Sigmoid colon (tissue), 7 donors: Measurements from ENCODE around the gene ARMC2. TPM values are rescaled to one million over a fixed set of nuclear protein-coding genes. Genes with fewer than 3 reads are reported as not detected.

Experiments used
- DNase-seq: peaks from one replicate; pipeline ENCODE4 v3.0.0-alpha.2; 2019
- H3K27ac ChIP-seq, 4 donors: fragments of 200-600 bp; sonication (generic); one replicate each; pipeline ENCODE4 v1.5.1; 2016 to 2019; ENCODE audit warnings: mild to moderate bottlenecking in 1 of 4
- H3K27me3 ChIP-seq, 3 donors: fragments of 200-600 bp; sonication (generic); one replicate each; pipeline ENCODE4 v1.5.1; 2019; ENCODE audit warnings: mild to moderate bottlenecking in 1 of 3
- H3K36me3 ChIP-seq, 4 donors: fragments of 200-600 bp; sonication (generic); one replicate each; pipeline ENCODE4 v1.5.1; 2016 to 2019
- H3K4me1 ChIP-seq, 4 donors: fragments of 200-600 bp; sonication (generic); one replicate each; pipeline ENCODE4 v1.5.1; 2017 to 2019
- H3K4me3 ChIP-seq, 4 donors: fragments of 200-600 bp; sonication (generic); one replicate each; pipeline ENCODE4 v1.5.1; 2017 to 2019; ENCODE audit warnings: mild to moderate bottlenecking in 2 of 4, moderate library complexity in 1 of 4
- H3K9me3 ChIP-seq, 4 donors: fragments of 200-600 bp in 3 of 4; sonication (generic) in 3 of 4; one replicate each; pipeline versions ENCODE4 v1.5.1 to v1.6.1; 2013 to 2019
- EP300 ChIP-seq, 4 donors: sonication (generic); formaldehyde crosslinking; IDR thresholded peaks; one replicate each; pipeline ENCODE4 v1.6.1; 2017; ENCODE audit warnings: antibody characterized with exemption in 4 of 4
- POLR2A ChIP-seq, 2 donors: fragments of 450-650 bp; IDR thresholded peaks; one replicate each; pipeline ENCODE4 v1.6.1; 2016; ENCODE audit warnings: antibody characterized with exemption in 2 of 2, mild to moderate bottlenecking in 2 of 2, moderate library complexity in 2 of 2
- POLR2AphosphoS5 ChIP-seq, 4 donors: sonication (generic); formaldehyde crosslinking; IDR thresholded peaks; one replicate each; pipeline ENCODE4 v1.6.1; 2017; ENCODE audit warnings: antibody characterized with exemption in 4 of 4
- WGBS, 2 donors: extraction: QIAGEN DNeasy Blood & Tissue Kit; methylation state at CpG; one replicate each; pipeline ENCODE4 v1.1.7; 2013; 5-methylcytosine and 5-hydroxymethylcytosine counted together
- intact Hi-C: fragments of 100-400 bp; cut with DNase I; formaldehyde crosslinking; loops from one replicate; pipeline ENCODE4 v1.15.1; 2023
- polyA plus RNA-seq, 3 donors: library from polyadenylated mRNA; stranded (reverse); fragments of 200-250 nt; gene quantifications; one replicate each; pipeline ENCODE4 v1.2.3, GENCODE V29; 2013
- total RNA-seq, 4 donors: library from RNA; depleted of rRNA; stranded (reverse); fragments of >200 nt; gene quantifications; one replicate each; pipeline ENCODE4 v1.1.0, GENCODE V29; 2016
- TF ChIP-seq, protein P1 (sequence below), 4 experiments: fragments of 450-650 bp in 3 of 4; fragments of 200-600 bp in 1 of 4; IDR thresholded peaks; one replicate each; pipeline ENCODE4 v1.5.1; 2016 to 2019; ENCODE audit warnings: antibody characterized with exemption in 4 of 4, mild to moderate bottlenecking in 3 of 4, moderate library complexity in 2 of 4
- donor health status: healthy with polysubstance abuse.
- donor health status: Bipolar disorder and iron deficiency.
- donor health status: healthy.

Gene ARMC2
- total and polyA plus RNA-seq, 7 donors = under 0.01 to 8.6 (median 2.5) TPM

DNA sequence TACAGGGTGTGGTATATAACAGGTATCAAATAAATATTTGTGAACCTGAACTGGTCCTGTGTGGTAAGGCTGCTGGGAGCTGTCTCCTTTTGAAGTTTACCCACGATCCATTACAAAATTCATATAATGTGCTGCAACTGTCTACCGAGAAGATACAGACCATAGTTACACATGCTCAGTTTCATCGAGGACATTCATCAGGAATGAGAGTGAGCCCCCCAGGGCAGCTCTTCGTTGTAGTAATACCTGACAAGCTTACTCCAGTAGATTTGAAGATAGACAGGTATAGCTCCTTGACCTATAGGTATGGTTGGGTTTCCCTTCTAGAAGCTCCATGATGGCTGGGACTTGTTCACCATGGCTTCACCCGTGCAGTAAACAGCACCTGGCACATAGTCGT lies 25.7 kb downstream of the ARMC2 start:
- intact Hi-C loops = no loop called here
- peak overlapping the region in 2 of 4 donors; percentile 59 to 65 for H3K27ac ChIP-seq

DNA sequence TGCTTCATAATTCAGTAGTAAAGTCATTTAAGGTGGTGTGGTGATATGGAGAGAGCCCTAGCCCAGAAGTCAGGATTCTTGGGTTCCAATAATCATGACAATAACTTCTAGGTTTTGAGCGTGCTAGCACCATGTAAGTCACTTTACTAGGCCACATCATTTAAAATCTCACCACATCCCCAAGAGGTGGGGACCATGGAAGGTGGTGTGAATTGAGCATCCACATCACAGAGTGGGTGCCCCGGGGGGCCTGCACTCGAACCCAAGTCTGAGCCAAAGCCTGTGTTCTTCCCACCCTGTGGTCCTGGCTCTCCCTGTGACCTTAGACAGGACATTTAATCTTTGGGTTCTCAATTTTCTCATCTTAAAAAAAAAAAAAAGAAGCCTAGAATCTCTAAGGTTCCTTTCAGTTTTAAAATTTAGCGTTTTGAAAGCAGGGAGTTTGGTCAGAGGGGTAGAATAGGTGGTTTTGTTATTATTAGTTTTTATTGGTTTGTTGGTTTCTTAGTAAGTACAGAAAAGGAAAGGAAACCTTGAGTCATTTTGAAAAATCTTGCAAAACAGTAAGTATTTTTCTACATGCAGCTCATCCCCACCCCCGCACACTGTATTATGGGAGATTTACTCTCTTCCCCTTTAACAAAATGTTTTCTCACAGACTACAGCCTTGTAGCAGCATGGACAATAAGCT lies 26.4 kb downstream of the ARMC2 start:
- H3K4me3 ChIP-seq = no peak overlapping the region
- peaks cover 0 to 6% (median 0%) of the 10 kb centered on the region in 4 donors for H3K36me3 ChIP-seq
- peak overlapping the region; percentile 30 to 65 (median 57) for H3K27ac ChIP-seq
- peaks cover 0 to 7% (median 5%) of the 10 kb centered on the region in 4 donors for H3K4me1 ChIP-seq
- 67 to 84% methylated on average over 5 of the region's 5 CpGs for WGBS, 2 donors
- TF ChIP-seq, protein P1, sequence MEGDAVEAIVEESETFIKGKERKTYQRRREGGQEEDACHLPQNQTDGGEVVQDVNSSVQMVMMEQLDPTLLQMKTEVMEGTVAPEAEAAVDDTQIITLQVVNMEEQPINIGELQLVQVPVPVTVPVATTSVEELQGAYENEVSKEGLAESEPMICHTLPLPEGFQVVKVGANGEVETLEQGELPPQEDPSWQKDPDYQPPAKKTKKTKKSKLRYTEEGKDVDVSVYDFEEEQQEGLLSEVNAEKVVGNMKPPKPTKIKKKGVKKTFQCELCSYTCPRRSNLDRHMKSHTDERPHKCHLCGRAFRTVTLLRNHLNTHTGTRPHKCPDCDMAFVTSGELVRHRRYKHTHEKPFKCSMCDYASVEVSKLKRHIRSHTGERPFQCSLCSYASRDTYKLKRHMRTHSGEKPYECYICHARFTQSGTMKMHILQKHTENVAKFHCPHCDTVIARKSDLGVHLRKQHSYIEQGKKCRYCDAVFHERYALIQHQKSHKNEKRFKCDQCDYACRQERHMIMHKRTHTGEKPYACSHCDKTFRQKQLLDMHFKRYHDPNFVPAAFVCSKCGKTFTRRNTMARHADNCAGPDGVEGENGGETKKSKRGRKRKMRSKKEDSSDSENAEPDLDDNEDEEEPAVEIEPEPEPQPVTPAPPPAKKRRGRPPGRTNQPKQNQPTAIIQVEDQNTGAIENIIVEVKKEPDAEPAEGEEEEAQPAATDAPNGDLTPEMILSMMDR (IDR thresholded peaks at IDR 0.05) = no peak
- TF ChIP-seq POLR2AphosphoS5 (IDR thresholded peaks at IDR 0.05) (peak in 1 of 4 donors; percentile 43), EP300 (IDR thresholded peaks at IDR 0.05) (no peak), POLR2A (IDR thresholded peaks at IDR 0.05) (no peak)
- DNase-seq = no peak
- no peaks in the 10 kb centered on the region for H3K27me3 ChIP-seq
- no peaks in the 10 kb centered on the region for H3K9me3 ChIP-seq
- intact Hi-C loops = no loop called here

More for the DNA sequence above, 25.7 kb downstream of the ARMC2 start:
- Histone ChIP-seq H3K4me3 (no peak overlapping the region), H3K9me3 (no peaks in the 10 kb centered on the region), H3K4me1 (peaks cover 0 to 7% (median 5%) of the 10 kb centered on the region in 4 donors), H3K36me3 (peaks cover 0 to 12% (median 2%) of the 10 kb centered on the region in 4 donors), H3K27me3 (no peaks in the 10 kb centered on the region)
- DNase-seq = no peak
- TF ChIP-seq, protein P1 (IDR thresholded peaks at IDR 0.05) = no peak
- TF ChIP-seq POLR2AphosphoS5 (IDR thresholded peaks at IDR 0.05) (no peak), POLR2A (IDR thresholded peaks at IDR 0.05) (no peak), EP300 (IDR thresholded peaks at IDR 0.05) (no peak)
- 90 to 91% methylated on average over 6 of the region's 6 CpGs for WGBS, 2 donors

GRCh38 chr6:108875161-108875555 lies 26.9 kb downstream of the ARMC2 start:
- peaks cover 0 to under 1% (median 0%) of the 10 kb centered on the region in 4 donors for H3K36me3 ChIP-seq
- H3K4me3 ChIP-seq = no peak overlapping the region
- intact Hi-C loops = no loop called here
- peak overlapping the region in 3 of 4 donors; percentile 24 to 65 (median 39) for H3K27ac ChIP-seq
- peaks cover 0 to 7% (median 5%) of the 10 kb centered on the region in 4 donors for H3K4me1 ChIP-seq
- DNase-seq = no peak
- no peaks in the 10 kb centered on the region for H3K27me3 ChIP-seq
- TF ChIP-seq POLR2AphosphoS5 (IDR thresholded peaks at IDR 0.05) (no peak), EP300 (IDR thresholded peaks at IDR 0.05) (no peak), POLR2A (IDR thresholded peaks at IDR 0.05) (no peak)
- TF ChIP-seq, protein P1 (IDR thresholded peaks at IDR 0.05) = no peak
- no peaks in the 10 kb centered on the region for H3K9me3 ChIP-seq

GRCh38 chr6:108877046-108877751 lies 29.0 kb downstream of the ARMC2 start:
- peak overlapping the region in 3 of 4 donors; percentile 33 to 64 (median 36) for H3K27ac ChIP-seq
- H3K36me3 ChIP-seq = no peaks in the 10 kb centered on the region
- H3K4me1 ChIP-seq = peaks cover 0 to 7% (median 5%) of the 10 kb centered on the region in 4 donors
- WGBS, 2 donors = 77 to 85% methylated on average over 7 of the region's 7 CpGs
- peak; percentile 94 for DNase-seq
- no peaks in the 10 kb centered on the region for H3K9me3 ChIP-seq
- no peak overlapping the region for H3K4me3 ChIP-seq
- intact Hi-C loops = no loop called here
- H3K27me3 ChIP-seq = no peaks in the 10 kb centered on the region
- TF ChIP-seq EP300 (IDR thresholded peaks at IDR 0.05) (peak in 1 of 4 donors; percentile 35), POLR2AphosphoS5 (IDR thresholded peaks at IDR 0.05) (peak; percentile 6 to 61 (median 44)), POLR2A (IDR thresholded peaks at IDR 0.05) (no peak)
- TF ChIP-seq, protein P1 (IDR thresholded peaks at IDR 0.05) = no peak
